MCF 10A (cell line): Measurements from ENCODE around the gene WDFY4. TPM values are rescaled to one million over a fixed set of nuclear protein-coding genes. Genes with fewer than 3 reads are reported as not detected.

Experiments
- BruUV-seq: library from RNA; stranded (reverse); fragments of 400-500 nt; replicated peaks from 2 replicates; lab custom pipeline; 2021; lab: Mats Ljungman, UMichigan
- CTCF ChIA-PET: fragments of 300-600 bp; sonication (Branson Sonifier 250); formaldehyde crosslinking; extraction: SDS; loops from one replicate; lab custom pipeline; 2021; ENCODE audit warnings: antibody characterized with exemption, inconsistent platforms; lab: Yijun Ruan, JAX
- POLR2A ChIA-PET: fragments of 300-600, 350-650 bp; sonication (Branson Sonifier 250); formaldehyde crosslinking; extraction: SDS; loops from one replicate; lab custom pipeline; 2020; ENCODE audit warnings: antibody characterized with exemption, inconsistent platforms; lab: Yijun Ruan, JAX
- DNase-seq: peaks from one replicate; pipeline ENCODE4 v3.0.0-alpha.2; 2018; ENCODE audit not compliant: unreplicated experiment
- H3K27ac Mint-ChIP-seq: one replicate; pipeline ENCODE4 v1.8.0; 2022; ENCODE audit warnings: mild to moderate bottlenecking, low read depth, mixed read lengths; ENCODE audit not compliant: unreplicated experiment
- H3K27me3 Mint-ChIP-seq: one replicate; pipeline ENCODE4 v1.8.0; 2022; ENCODE audit warnings: mixed read lengths; ENCODE audit not compliant: insufficient read depth, unreplicated experiment
- H3K36me3 Mint-ChIP-seq: one replicate; pipeline ENCODE4 v1.8.0; 2022; ENCODE audit warnings: mild to moderate bottlenecking, moderate library complexity, mixed read lengths; ENCODE audit not compliant: insufficient read depth, unreplicated experiment
- H3K4me1 Mint-ChIP-seq: one replicate; pipeline ENCODE4 v1.8.0; 2022; ENCODE audit warnings: mixed read lengths; ENCODE audit not compliant: insufficient read depth, unreplicated experiment
- H3K4me3 Mint-ChIP-seq: one replicate; pipeline ENCODE4 v1.8.0; 2022; ENCODE audit warnings: mild to moderate bottlenecking, moderate library complexity, mixed read lengths; ENCODE audit not compliant: unreplicated experiment
- H3K9me3 Mint-ChIP-seq: one replicate; pipeline ENCODE4 v1.8.0; 2022; ENCODE audit warnings: mixed read lengths; ENCODE audit not compliant: unreplicated experiment
- CTCF ChIP-seq: fragments of 200-600 bp; IDR thresholded peaks from one replicate; pipeline ENCODE4 v1.8.0; 2022; ENCODE audit warnings: antibody characterized with exemption, mild to moderate bottlenecking; ENCODE audit not compliant: unreplicated experiment
- intact Hi-C: fragments of 100-400 bp; cut with micrococcal nuclease; formaldehyde crosslinking; loops from 2 replicates; pipeline ENCODE4 v1.14.1; 2022
- total RNA-seq: library from RNA; stranded (reverse); gene quantifications from 2 replicates; pipeline ENCODE4 v1.2.3, GENCODE V29; 2022

Gene WDFY4
- total RNA-seq, 1 experiment from 2014 or later: not detected

- Mint-ChIP-seq H3K36me3 (peaks cover 6% of the 10 kb centered on the region), H3K4me3 (no peak overlapping the region), H3K27me3 (peaks cover 41% of the 10 kb centered on the region), H3K4me1 (peaks cover 7% of the 10 kb centered on the region), H3K27ac (no peak overlapping the region), H3K9me3 (peaks cover 8% of the 10 kb centered on the region)
- POLR2A ChIA-PET: no interaction called here
- BruUV-seq: no TSS peak
- no peak for DNase-seq
- intact Hi-C loops: no loop called here
- CTCF ChIA-PET: interaction anchor here (0.6 to 1.9 kb wide), 7 partner anchors 12 to 847 kb away, joined by 3 to 5 read pairs (median 3); no protein-coding TSS in a partner anchor
- TF ChIP-seq CTCF: no peak
Observed at GRCh38 chr10:48661441-48661840, 23.2 kb upstream of the WDFY4 start.

- no peak overlapping the region for H3K4me3 Mint-ChIP-seq
- intact Hi-C loops: no loop called here
- no peak overlapping the region for H3K27ac Mint-ChIP-seq
- H3K27me3 Mint-ChIP-seq: no peaks in the 10 kb centered on the region
- peaks cover 11% of the 10 kb centered on the region for H3K36me3 Mint-ChIP-seq
- no peaks in the 10 kb centered on the region for H3K4me1 Mint-ChIP-seq
- ChIA-PET POLR2A (no interaction called here), CTCF (interaction anchor here (1.7 kb wide), 1 partner anchor 11 kb away, joined by 6 read pairs; no protein-coding TSS in a partner anchor)
- DNase-seq: no peak
- peaks cover 8% of the 10 kb centered on the region for H3K9me3 Mint-ChIP-seq
- BruUV-seq: no TSS peak
- TF ChIP-seq CTCF: no peak
Observed at GRCh38 chr10:48667960-48668590, 16.6 kb upstream of the WDFY4 start.

- ChIA-PET POLR2A (no interaction called here), CTCF (interaction anchor here (1.1 to 1.4 kb wide), 2 partner anchors 13 to 15 kb away, joined by 4 read pairs; no protein-coding TSS in a partner anchor)
- no peaks in the 10 kb centered on the region for H3K9me3 Mint-ChIP-seq
- no peak overlapping the region for H3K27ac Mint-ChIP-seq
- no peak for DNase-seq
- no peak overlapping the region for H3K4me3 Mint-ChIP-seq
- intact Hi-C loops: no loop called here
- H3K36me3 Mint-ChIP-seq: peaks cover 12% of the 10 kb centered on the region
- TF ChIP-seq CTCF: no peak
- no peaks in the 10 kb centered on the region for H3K27me3 Mint-ChIP-seq
- no peaks in the 10 kb centered on the region for H3K4me1 Mint-ChIP-seq
- no TSS peak for BruUV-seq
Observed at GRCh38 chr10:48670978-48671913, 13.4 kb upstream of the WDFY4 start.
